Erythroblast (primary cell): ENCODE measurements around the gene ACY1.

Source experiments
- GATA1 ChIP-seq: IDR thresholded peaks from 2 replicates; pipeline ENCODE4 v1.6.1; 2011; ENCODE audit warnings: low read depth, mild to moderate bottlenecking, control low read depth, low read length, moderate library complexity
- POLR2A ChIP-seq: IDR thresholded peaks from 2 replicates; pipeline ENCODE4 v1.6.1; 2011; ENCODE audit warnings: mild to moderate bottlenecking, low read length

DNA sequence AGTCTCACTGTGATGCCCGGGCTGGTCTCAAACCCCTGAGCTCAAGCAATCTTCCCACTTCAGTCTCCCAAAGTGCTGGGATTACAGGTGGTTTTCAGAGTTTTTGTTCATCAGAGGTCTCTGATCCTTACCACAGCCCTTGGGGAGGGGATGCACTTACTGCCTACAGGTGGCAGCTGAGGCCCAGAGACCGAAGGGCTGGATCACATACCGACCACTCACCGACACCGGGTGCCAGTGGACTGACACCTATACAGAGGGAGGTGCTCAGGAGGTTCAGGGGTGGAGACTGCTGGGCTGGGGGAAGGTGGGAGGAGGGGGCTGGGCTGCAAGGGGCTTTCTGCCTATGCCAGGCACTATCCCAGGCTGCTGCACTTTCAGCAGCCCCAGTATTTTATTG lies 53.5 kb downstream of the ACY1 start:
- TF ChIP-seq POLR2A (no peak), GATA1 (no peak)
